OCI-LY3 (cell line): ENCODE data around the gene DNM3.

Experiments used
- H2AFZ ChIP-seq: fragments of 200-600, 300-600 bp; shearing (Covaris generic); 2 replicates; pipeline ENCODE4 v1.6.0; 2014; ENCODE audit warnings: antibody characterized with exemption, low read depth, low read length
- H3K27ac ChIP-seq: fragments of 200-600, 300-600 bp; sonication (generic); 2 replicates; pipeline ENCODE4 v1.5.1; 2014; ENCODE audit warnings: mild to moderate bottlenecking, low read length, moderate library complexity, mixed read lengths
- H3K27me3 ChIP-seq: fragments of 200-600, 300-600 bp; sonication (generic); 2 replicates; pipeline ENCODE4 v1.6.1; 2014; ENCODE audit warnings: low read depth, low read length, mixed read lengths
- H3K36me3 ChIP-seq: fragments of 200-600, 300-600 bp; sonication (generic); replicated peaks from 2 replicates; pipeline ENCODE3; 2014; ENCODE audit warnings: low read depth, low read length, mixed read lengths
- H3K4me1 ChIP-seq: fragments of 300-600, 200-600 bp; sonication (generic); 2 replicates; pipeline ENCODE4 v1.6.1; 2014; ENCODE audit warnings: low read length, mixed read lengths
- H3K4me2 ChIP-seq: fragments of 200-600, 300-600 bp; sonication (generic); 2 replicates; pipeline ENCODE4 v1.6.1; 2014; ENCODE audit warnings: low read length, mixed read lengths
- H3K4me3 ChIP-seq: fragments of 300-600, 200-600 bp; sonication (generic); 2 replicates; pipeline ENCODE4 v1.5.1; 2014; ENCODE audit warnings: antibody characterized with exemption, mild to moderate bottlenecking, low read length, moderate library complexity
- H3K79me2 ChIP-seq: fragments of 300-600, 200-600 bp; shearing (Covaris generic); 2 replicates; pipeline ENCODE4 v1.6.1; 2014; ENCODE audit warnings: mild to moderate bottlenecking, low read length, mixed read lengths
- H3K9ac ChIP-seq: fragments of 300-600, 200-600 bp; shearing (Covaris generic); 2 replicates; pipeline ENCODE4 v1.6.0; 2014; ENCODE audit warnings: mild to moderate bottlenecking, low read length, moderate library complexity
- H3K9me3 ChIP-seq: fragments of 200-600, 300-600 bp; shearing (Covaris generic); 2 replicates; pipeline ENCODE4 v1.6.1; 2014; ENCODE audit warnings: low read length, mixed read lengths; ENCODE audit not compliant: insufficient read depth
- H4K20me1 ChIP-seq: fragments of 200-600, 300-600 bp; sonication (generic); 2 replicates; pipeline ENCODE4 v1.6.1; 2016; ENCODE audit warnings: low read length, mixed read lengths; ENCODE audit not compliant: insufficient read depth
- EZH2phosphoT487 ChIP-seq: fragments of 200-600 bp; shearing (Covaris generic); IDR thresholded peaks from 2 replicates; pipeline ENCODE4 v1.6.1; 2018; ENCODE audit warnings: antibody characterized with exemption, mixed run types, low read depth
- TF ChIP-seq, protein P1 (sequence below): fragments of 200-600, 300-600 bp; sonication (generic); IDR thresholded peaks from 2 replicates; pipeline ENCODE4 v1.5.1; 2014; ENCODE audit warnings: antibody characterized with exemption, low read length, low read depth

The DNM3 gene

DNA sequence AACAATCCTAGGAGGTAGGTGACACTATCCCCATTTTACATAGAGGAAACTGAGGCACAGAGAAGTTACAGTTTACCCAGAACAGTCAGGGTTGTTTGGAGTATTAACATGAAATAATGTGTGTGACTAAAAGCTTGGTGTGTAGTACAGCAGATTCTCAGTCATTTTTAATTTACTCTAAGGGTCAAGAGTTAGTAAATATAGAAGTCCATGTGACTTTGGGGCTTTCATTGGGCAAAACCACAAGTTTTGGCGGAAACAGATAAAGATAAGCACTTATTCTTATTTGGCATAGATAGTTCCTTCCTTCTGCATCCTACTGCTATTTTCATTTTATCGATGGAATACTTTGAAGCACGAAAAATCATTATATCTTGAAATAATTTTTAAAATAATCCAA lies 128.5 kb downstream of the DNM3 start:
- no peak overlapping the region for H3K4me2 ChIP-seq
- TF ChIP-seq, protein P1, sequence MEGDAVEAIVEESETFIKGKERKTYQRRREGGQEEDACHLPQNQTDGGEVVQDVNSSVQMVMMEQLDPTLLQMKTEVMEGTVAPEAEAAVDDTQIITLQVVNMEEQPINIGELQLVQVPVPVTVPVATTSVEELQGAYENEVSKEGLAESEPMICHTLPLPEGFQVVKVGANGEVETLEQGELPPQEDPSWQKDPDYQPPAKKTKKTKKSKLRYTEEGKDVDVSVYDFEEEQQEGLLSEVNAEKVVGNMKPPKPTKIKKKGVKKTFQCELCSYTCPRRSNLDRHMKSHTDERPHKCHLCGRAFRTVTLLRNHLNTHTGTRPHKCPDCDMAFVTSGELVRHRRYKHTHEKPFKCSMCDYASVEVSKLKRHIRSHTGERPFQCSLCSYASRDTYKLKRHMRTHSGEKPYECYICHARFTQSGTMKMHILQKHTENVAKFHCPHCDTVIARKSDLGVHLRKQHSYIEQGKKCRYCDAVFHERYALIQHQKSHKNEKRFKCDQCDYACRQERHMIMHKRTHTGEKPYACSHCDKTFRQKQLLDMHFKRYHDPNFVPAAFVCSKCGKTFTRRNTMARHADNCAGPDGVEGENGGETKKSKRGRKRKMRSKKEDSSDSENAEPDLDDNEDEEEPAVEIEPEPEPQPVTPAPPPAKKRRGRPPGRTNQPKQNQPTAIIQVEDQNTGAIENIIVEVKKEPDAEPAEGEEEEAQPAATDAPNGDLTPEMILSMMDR, result no peak
- no peak for TF ChIP-seq EZH2phosphoT487
- H4K20me1 ChIP-seq, result no peaks in the 10 kb centered on the region

GRCh38 chr1:171972846-171973245 lies 131.5 kb downstream of the DNM3 start:
- Histone ChIP-seq H3K4me3 (no peak overlapping the region), H3K9ac (no peak overlapping the region), H2AFZ (no peak overlapping the region), H3K9me3 (no peaks in the 10 kb centered on the region), H3K4me1 (no peaks in the 10 kb centered on the region), H3K79me2 (no peaks in the 10 kb centered on the region), H3K27ac (no peak overlapping the region), H3K27me3 (0 out of 2 replicates have a peak, but pooled peaks cover 5% of the 10 kb centered on the region), H3K36me3 (no peaks in the 10 kb centered on the region), H3K4me2 (no peak overlapping the region), H4K20me1 (no peaks in the 10 kb centered on the region)
- TF ChIP-seq, protein P1, result no peak
- no peak for TF ChIP-seq EZH2phosphoT487

More for the DNA sequence above, 128.5 kb downstream of the DNM3 start:
- Histone ChIP-seq H2AFZ (no peak overlapping the region), H3K9me3 (no peaks in the 10 kb centered on the region), H3K27ac (no peak overlapping the region), H3K4me3 (no peak overlapping the region), H3K9ac (no peak overlapping the region), H3K27me3 (0 out of 2 replicates have a peak, but pooled peaks cover 5% of the 10 kb centered on the region), H3K36me3 (no peaks in the 10 kb centered on the region), H3K79me2 (no peaks in the 10 kb centered on the region), H3K4me1 (no peaks in the 10 kb centered on the region)

DNA sequence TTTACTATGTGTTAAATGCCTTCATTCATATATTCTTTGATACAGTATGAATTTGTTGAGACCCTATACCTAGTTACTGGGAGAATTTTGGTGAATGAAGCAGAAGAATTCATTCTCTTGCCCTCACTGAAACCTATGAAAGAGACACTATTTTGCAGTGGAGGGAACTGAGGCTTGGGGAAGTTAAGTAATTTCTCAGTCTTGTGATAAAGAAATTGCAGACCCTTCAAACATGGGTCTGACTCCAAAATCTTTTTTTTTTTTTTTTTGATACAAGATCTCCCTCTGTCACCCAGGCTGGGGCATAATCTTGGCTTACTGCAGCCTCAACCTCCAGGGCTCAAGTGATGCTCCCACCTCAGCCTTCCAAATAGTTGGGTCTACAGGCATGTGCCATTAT lies 132.1 kb downstream of the DNM3 start:
- no peaks in the 10 kb centered on the region for H3K79me2 ChIP-seq

GRCh38 chr1:171981303-171981702 lies 140.0 kb downstream of the DNM3 start:
- Histone ChIP-seq H3K9me3 (no peaks in the 10 kb centered on the region), H3K27me3 (no peaks in the 10 kb centered on the region), H3K4me1 (peaks cover 14% of the 10 kb centered on the region), H2AFZ (no peak overlapping the region), H3K36me3 (no peaks in the 10 kb centered on the region), H3K79me2 (no peaks in the 10 kb centered on the region), H3K4me2 (no peak overlapping the region), H3K27ac (no peak overlapping the region), H4K20me1 (no peaks in the 10 kb centered on the region), H3K9ac (no peak overlapping the region), H3K4me3 (no peak overlapping the region)
- TF ChIP-seq EZH2phosphoT487, result no peak
- TF ChIP-seq, protein P1, result no peak

More for the DNA sequence above, 132.1 kb downstream of the DNM3 start:
- Histone ChIP-seq H2AFZ (no peak overlapping the region), H3K4me3 (no peak overlapping the region), H3K9me3 (no peaks in the 10 kb centered on the region), H3K27me3 (0 out of 2 replicates have a peak, but pooled peaks cover 5% of the 10 kb centered on the region), H3K9ac (no peak overlapping the region), H3K27ac (no peak overlapping the region), H4K20me1 (no peaks in the 10 kb centered on the region), H3K4me1 (no peaks in the 10 kb centered on the region), H3K4me2 (no peak overlapping the region), H3K36me3 (no peaks in the 10 kb centered on the region)
- TF ChIP-seq EZH2phosphoT487, result no peak
- TF ChIP-seq, protein P1, result no peak
